ENCODE measurements around the gene ACOD1. TPM values are rescaled to one million over a fixed set of nuclear protein-coding genes. Genes with fewer than 3 reads are reported as not detected.

ACOD1 gene
- total RNA-seq, 1 donor from 2014 or later: not detected

DNA sequence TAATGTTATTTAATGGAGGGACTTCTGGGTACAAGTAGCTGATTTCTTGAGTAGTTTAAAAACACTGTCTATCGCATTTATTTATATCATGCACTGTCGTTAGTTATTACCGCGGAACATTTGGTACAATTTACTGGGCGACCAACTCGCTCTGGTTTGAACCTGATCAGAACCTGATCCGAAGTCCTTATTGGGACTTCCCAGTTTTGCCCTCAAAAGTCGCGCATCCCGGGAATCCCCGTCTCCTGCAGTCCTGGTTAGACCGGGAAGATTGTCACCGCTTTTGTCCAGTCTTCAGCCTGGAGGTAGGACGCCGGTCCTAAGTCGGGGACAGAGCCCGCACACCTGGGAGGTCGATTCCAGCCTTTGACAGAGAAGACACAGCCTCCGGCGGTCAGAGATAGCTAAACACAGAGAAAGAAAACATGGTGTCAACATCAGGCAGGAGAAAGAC, 44.3 kb downstream of the ACOD1 start:
- peak; percentile 42 for DNase-seq

- DNase-seq: peak; percentile 10
Observed at GRCh38 chr13:76993021-76993420, 44.7 kb downstream of the ACOD1 start.

- no peak for DNase-seq
Observed at GRCh38 chr13:76993473-76993872, 45.2 kb downstream of the ACOD1 start.

DNA sequence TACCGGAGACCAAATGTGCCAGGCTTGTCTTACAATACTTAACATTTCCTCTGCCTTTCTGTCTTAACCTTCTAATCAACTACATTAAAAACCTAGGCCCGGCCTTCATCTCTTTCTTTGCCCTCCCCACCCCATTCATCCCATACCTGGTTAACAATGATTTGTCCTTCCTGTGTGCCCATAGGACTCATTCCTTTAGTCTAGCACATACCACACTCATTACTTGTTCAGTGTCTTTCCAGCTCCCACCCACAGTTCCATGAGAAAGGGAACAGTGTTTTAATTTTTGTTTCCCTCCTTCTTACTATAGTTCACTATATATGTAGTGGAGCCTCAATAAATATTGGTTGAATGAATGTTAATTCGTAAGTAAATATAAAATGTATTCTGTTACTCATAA, 46.0 kb downstream of the ACOD1 start:
- no peak for DNase-seq

- DNase-seq: no peak
Observed at GRCh38 chr13:77000475-77000874, 52.2 kb downstream of the ACOD1 start.

DNA sequence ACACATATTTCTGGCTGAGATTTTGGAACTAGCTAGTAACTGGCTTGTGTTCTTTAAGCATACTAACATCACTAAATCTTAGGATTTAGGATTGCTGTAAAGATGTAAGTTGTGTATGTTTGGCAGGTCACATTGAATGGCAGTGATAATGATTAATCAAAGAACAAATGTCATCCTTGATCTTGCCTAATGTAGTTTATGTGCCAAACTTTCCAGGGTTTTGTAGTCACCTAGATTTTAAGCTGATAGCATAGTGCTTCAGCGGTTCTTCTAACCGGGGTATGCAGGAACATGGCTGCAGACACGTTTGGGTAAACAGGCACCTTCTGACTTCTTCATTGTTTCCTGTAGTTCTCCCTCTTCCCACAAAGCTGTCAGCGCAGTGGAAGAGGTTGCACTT, 53.2 kb downstream of the ACOD1 start:
- DNase-seq: no peak

DNA sequence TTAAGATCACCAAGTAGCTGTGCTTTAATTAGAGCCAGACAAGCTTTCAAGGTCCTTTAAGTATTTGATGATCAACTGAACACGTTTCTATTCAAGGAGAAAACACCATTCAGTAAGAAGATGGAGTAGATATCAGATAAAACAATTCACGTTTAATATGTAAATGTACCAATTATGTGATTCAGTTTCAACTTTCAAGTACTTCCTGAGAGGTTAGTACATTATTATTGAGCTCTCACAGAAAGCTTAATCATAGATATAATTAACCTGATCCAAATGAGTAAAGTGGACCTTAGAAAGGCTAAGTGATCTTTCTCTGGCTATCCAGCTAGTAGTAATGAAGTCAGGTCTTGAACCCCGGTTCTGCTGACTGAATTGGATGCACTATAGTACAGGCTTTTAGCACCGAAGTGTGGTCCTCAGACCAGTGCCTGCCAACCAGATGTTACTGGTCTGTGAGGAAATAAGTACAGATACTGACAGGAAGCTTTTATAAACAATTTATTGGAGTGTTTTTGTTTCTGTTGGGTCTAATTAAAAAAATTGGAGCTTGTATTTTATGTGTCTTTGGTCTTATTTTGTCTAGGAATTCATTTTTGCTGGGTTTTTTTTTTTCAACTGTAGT, 53.8 kb downstream of the ACOD1 start:
- DNase-seq: no peak

- DNase-seq: peak; percentile 72
Observed at GRCh38 chr13:77002590-77003190, 54.4 kb downstream of the ACOD1 start.

Other genes starting within 250 kb of the ACOD1 start
- 395 and 538 TPM in 2 replicates for gene KCTD12, start 62.1 kb upstream of the ACOD1 start, total RNA-seq
- gene CLN5, start 43.6 kb downstream of the ACOD1 start, total RNA-seq: 26.8 and 32.7 TPM in 2 replicates
- gene FBXL3, start 78.6 kb downstream of the ACOD1 start, total RNA-seq: 76.4 and 77.1 TPM in 2 replicates

All from dermis blood vessel endothelial cell (primary cell).